HepG2 (cell line): ENCODE results near the gene JADE3. TPM values are rescaled to one million over a fixed set of nuclear protein-coding genes. Genes with fewer than 3 reads are reported as not detected.

Experiments used
- AGO2 ChIP-seq: fragments of 200-400 bp; formaldehyde crosslinking; optimal IDR thresholded peaks from 2 replicates; pipeline ENCODE3; 2017; ENCODE audit warnings: mild to moderate bottlenecking, low read depth, low read length, moderate library complexity
- CC2D1A ChIP-seq: sonication (generic); formaldehyde crosslinking; IDR thresholded peaks from 2 replicates; pipeline ENCODE4 v1.8.1; 2023; ENCODE audit warnings: mild to moderate bottlenecking, missing genetic modification reagents
- FOXP4 ChIP-seq: sonication (generic); formaldehyde crosslinking; IDR thresholded peaks from 2 replicates; pipeline ENCODE4 v1.4.0; 2020; ENCODE audit warnings: missing genetic modification reagents
- IRX3 ChIP-seq: sonication (generic); formaldehyde crosslinking; IDR thresholded peaks from 2 replicates; pipeline ENCODE4 v1.8.1; 2023; ENCODE audit warnings: mild to moderate bottlenecking, low read depth, missing genetic modification reagents, borderline replicate concordance
- JUNB ChIP-seq: sonication (generic); formaldehyde crosslinking; IDR thresholded peaks from 2 replicates; pipeline ENCODE4 v1.8.0; 2022; ENCODE audit warnings: missing genetic modification reagents, mild to moderate bottlenecking, borderline replicate concordance
- MXD4 ChIP-seq: IDR thresholded peaks from 2 replicates; pipeline ENCODE4 v1.6.1; 2016; ENCODE audit warnings: mild to moderate bottlenecking, missing biosample characterization, missing genetic modification reagents
- NFE2L2 ChIP-seq: fragments of 150-350 bp; IDR thresholded peaks from 2 replicates; pipeline ENCODE4 v1.6.1; 2014; ENCODE audit warnings: low read length
- NR1H2 ChIP-seq: sonication (generic); formaldehyde crosslinking; IDR thresholded peaks from 2 replicates; pipeline ENCODE4 v1.8.1; 2022; ENCODE audit warnings: low read depth, missing genetic modification reagents, borderline replicate concordance
- PREB ChIP-seq: sonication (generic); formaldehyde crosslinking; IDR thresholded peaks from 2 replicates; pipeline ENCODE4 v1.4.0; 2020; ENCODE audit warnings: missing genetic modification reagents
- PTBP1 ChIP-seq: fragments of 200-400 bp; formaldehyde crosslinking; IDR thresholded peaks from 2 replicates; pipeline ENCODE4 v1.6.1; 2018; ENCODE audit warnings: low read length, low read depth; ENCODE audit not compliant: poor library complexity, severe bottlenecking
- RFX5 ChIP-seq: IDR thresholded peaks from 2 replicates; pipeline ENCODE4 v1.6.1; 2011; ENCODE audit warnings: low read depth, low read length, improper control_type of control experiment
- RNF2 ChIP-seq: fragments of 450-650 bp; conservative IDR thresholded peaks from 2 replicates; pipeline ENCODE4 v1.6.1; 2016; ENCODE audit warnings: low read depth
- SRSF1 ChIP-seq: fragments of 200-400 bp; formaldehyde crosslinking; optimal IDR thresholded peaks from 2 replicates; pipeline ENCODE3; 2017; ENCODE audit warnings: mild to moderate bottlenecking, low read depth, low read length, moderate library complexity
- TFE3 ChIP-seq: IDR thresholded peaks from 2 replicates; pipeline ENCODE4 v1.6.1; 2016
- ZBTB34 ChIP-seq: sonication (generic); formaldehyde crosslinking; IDR thresholded peaks from 2 replicates; pipeline ENCODE4 v1.8.0; 2022; ENCODE audit warnings: mild to moderate bottlenecking, missing genetic modification reagents
- ZGPAT ChIP-seq: IDR thresholded peaks from 2 replicates; pipeline ENCODE4 v1.6.1; 2016; ENCODE audit warnings: mild to moderate bottlenecking
- ZNF383 ChIP-seq: sonication (generic); formaldehyde crosslinking; IDR thresholded peaks from 2 replicates; pipeline ENCODE4 v1.4.0; 2020; ENCODE audit warnings: missing genetic modification reagents, mild to moderate bottlenecking, borderline replicate concordance
- ZNF737 ChIP-seq: sonication (generic); formaldehyde crosslinking; IDR thresholded peaks from 2 replicates; pipeline ENCODE4 v1.5.0; 2020; ENCODE audit warnings: missing genetic modification reagents, mild to moderate bottlenecking, borderline replicate concordance
- ZSCAN22 ChIP-seq: sonication (generic); formaldehyde crosslinking; IDR thresholded peaks from 2 replicates; pipeline ENCODE4 v1.4.0; 2020; ENCODE audit warnings: mild to moderate bottlenecking, missing genetic modification reagents
- ZSCAN5A ChIP-seq: sonication (generic); formaldehyde crosslinking; IDR thresholded peaks from 2 replicates; pipeline ENCODE4 v1.8.0; 2022; ENCODE audit warnings: mild to moderate bottlenecking, missing genetic modification reagents, borderline replicate concordance
- ZZZ3 ChIP-seq: sonication (generic); formaldehyde crosslinking; IDR thresholded peaks from 2 replicates; pipeline ENCODE4 v1.4.0; 2020; ENCODE audit warnings: missing genetic modification reagents, mild to moderate bottlenecking, borderline replicate concordance
- polyA plus RNA-seq, 8 experiments: library from polyadenylated mRNA; depleted of rRNA in 3 of 8; stranded (reverse) in 7 of 8; unstranded in 1 of 8; fragments of >200 nt; fragmentation: Illumina TruSeq in 4 of 8; extraction: Trizol in 4 of 8; gene quantifications; 2 replicates each; pipeline versions ENCODE4 v1.2.1 to v1.2.3, GENCODE V29; 2011 to 2016; ENCODE audit warnings: low read depth in 4 of 8, missing spikeins in 1 of 8, mixed read lengths in 1 of 8; ENCODE audit not compliant: insufficient read depth in 1 of 8
- total RNA-seq, 5 experiments: library from RNA; depleted of rRNA; stranded (reverse); fragments of >200 nt; fragmentation: Illumina TruSeq; extraction: Trizol; gene quantifications; 2 replicates each; pipeline ENCODE4 v1.2.3, GENCODE V29; 2016; ENCODE audit warnings: low read depth in 1 of 5

The JADE3 gene
- total and polyA plus RNA-seq, 2 of the 13 experiments (the other 11 are each of a cell fraction or from before 2014, with no cell fraction given), result 7.7 to 7.8 TPM

GRCh38 chrX:47063179-47063578 lies 151.0 kb downstream of the JADE3 start (continued):
- TF ChIP-seq ZGPAT (CRISPR knock-in tag) (no peak), NFE2L2 (no peak), CC2D1A (CRISPR knock-in tag) (no peak), RFX5 (no peak), JUNB (CRISPR knock-in tag) (no peak), AGO2 (no peak), IRX3 (CRISPR knock-in tag) (no peak), RNF2 (no peak), TFE3 (CRISPR knock-in tag) (no peak), ZZZ3 (CRISPR knock-in tag) (no peak), ZBTB34 (no peak), FOXP4 (CRISPR knock-in tag) (peak; percentile 42; the same call in 1 of the 2 replicates), SRSF1 (no peak), PTBP1 (no peak), ZNF737 (CRISPR knock-in tag) (no peak), ZNF383 (CRISPR knock-in tag) (no peak), ZSCAN5A (CRISPR knock-in tag) (no peak), PREB (CRISPR knock-in tag) (no peak), NR1H2 (CRISPR knock-in tag) (no peak), ZSCAN22 (CRISPR knock-in tag) (no peak), MXD4 (CRISPR knock-in tag) (no peak)
